DMS153 (cell line): ENCODE results near the gene MTFR1L.
A peak's percentile ranks its signal among the peaks of the same experiment; 100 is the strongest.
"Not testable (repeated sequence)": the region's sequence is repeated elsewhere in the genome, so short reads cannot be mapped to it uniquely, and the experiment has no call there.

Experiments
- DNase-seq: peaks from one replicate; lab custom pipeline; 2025; lab: John Stamatoyannopoulos, UW

Gene MTFR1L

GRCh38 chr1:25825605-25826004 lies 5.9 kb downstream of the MTFR1L start:
- no peak for DNase-seq

- no peak for DNase-seq
Observed at GRCh38 chr1:25826571-25826970, 6.8 kb downstream of the MTFR1L start.

- no peak for DNase-seq
Observed at GRCh38 chr1:25828491-25828890, 8.7 kb downstream of the MTFR1L start.

- no peak for DNase-seq
Observed at GRCh38 chr1:25829046-25829445, 9.3 kb downstream of the MTFR1L start.

GRCh38 chr1:25831569-25832196 lies 11.9 kb downstream of the MTFR1L start:
- DNase-seq = no peak

- no peak for DNase-seq
Observed at GRCh38 chr1:25832336-25833037, 12.7 kb downstream of the MTFR1L start.

- no peak for DNase-seq
Observed at GRCh38 chr1:25833158-25833557, 13.4 kb downstream of the MTFR1L start.

- no peak for DNase-seq
Observed at GRCh38 chr1:25834894-25835293, 15.1 kb downstream of the MTFR1L start.

- DNase-seq = no peak
Observed at GRCh38 chr1:25836695-25837094, 16.9 kb downstream of the MTFR1L start.

GRCh38 chr1:25837262-25837875 lies 17.6 kb downstream of the MTFR1L start:
- DNase-seq = peak; percentile 44

GRCh38 chr1:25839808-25840207 lies 20.1 kb downstream of the MTFR1L start:
- DNase-seq = not testable (repeated sequence)

GRCh38 chr1:25843483-25843882 lies 23.7 kb downstream of the MTFR1L start:
- no peak for DNase-seq

GRCh38 chr1:25844536-25845337 lies 25.0 kb downstream of the MTFR1L start:
- DNase-seq = no peak

GRCh38 chr1:25845664-25846063 lies 25.9 kb downstream of the MTFR1L start:
- DNase-seq = no peak

GRCh38 chr1:25847929-25848328 lies 28.2 kb downstream of the MTFR1L start:
- no peak for DNase-seq

- no peak for DNase-seq
Observed at GRCh38 chr1:25848531-25848930, 28.8 kb downstream of the MTFR1L start.

GRCh38 chr1:25854554-25854953 lies 34.8 kb downstream of the MTFR1L start:
- no peak for DNase-seq

GRCh38 chr1:25856856-25857255 lies 37.1 kb downstream of the MTFR1L start:
- DNase-seq = no peak

- no peak for DNase-seq
Observed at GRCh38 chr1:25858494-25858893, 38.7 kb downstream of the MTFR1L start.

GRCh38 chr1:25858906-25859789 lies 39.4 kb downstream of the MTFR1L start, which contains the start of gene AUNIP:
Gene AUNIP, minus strand, starts transcription at chr1:25859457. Its CDS starts 100 bp downstream, at chr1:25859357.
- peak; percentile 76 for DNase-seq
